T47D (cell line): ENCODE data around the gene ZNF132.

ENCODE experiments used
- DNase-seq, 2 experiments: peaks; one replicate each; pipeline versions ENCODE4 v3.0.0 to v3.0.0-alpha.2; 2011 to 2012; ENCODE audit warnings: low read depth in 1 of 2, low spot score in 1 of 2
- JUND ChIP-seq: IDR thresholded peaks from 2 replicates; pipeline ENCODE4 v1.6.1; 2012; ENCODE audit warnings: low read depth
- in situ Hi-C: cut with HindIII; loops from 2 replicates; pipeline ENCODE4 v1.10.0; 2016; ENCODE audit warnings: low sequenced_read_pairs, low pct_unique_long_range_greater_than_20kb

The ZNF132 gene

DNA sequence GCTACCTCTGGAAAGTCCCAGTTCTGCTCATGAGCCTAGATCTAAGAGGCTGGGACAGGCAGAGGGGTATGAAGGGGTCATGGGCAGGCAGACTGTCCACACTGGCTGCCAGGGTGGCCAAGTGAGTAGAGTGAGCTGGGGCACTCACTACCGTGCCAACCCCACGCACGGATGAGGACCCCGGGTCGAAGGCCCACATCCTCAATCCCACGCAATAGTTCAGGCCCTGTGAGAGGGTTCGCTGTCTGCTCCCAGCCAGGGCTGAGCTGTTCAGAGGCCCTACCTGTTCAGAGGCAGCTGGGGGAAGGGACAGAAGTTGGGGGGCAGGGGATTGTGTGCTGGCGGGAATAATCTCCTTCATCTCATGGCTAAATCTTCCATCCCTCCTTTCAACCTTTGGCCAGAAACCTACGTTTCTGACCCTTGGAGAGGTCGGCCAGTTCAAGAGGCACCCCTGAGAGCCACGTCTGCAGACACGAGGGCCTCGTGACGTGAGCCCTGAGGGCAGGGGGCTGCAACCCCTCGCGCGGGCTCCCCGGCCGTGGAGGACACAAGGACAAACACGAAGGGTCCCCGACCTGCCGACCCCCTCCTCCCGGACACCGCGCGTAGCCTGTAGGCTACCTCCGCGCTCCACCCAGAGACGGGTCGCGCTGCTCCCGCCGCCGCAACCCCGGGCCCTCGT is 53.9 kb downstream of the ZNF132 start:
- DNase-seq = no peak
- TF ChIP-seq JUND = no peak
- in situ Hi-C loops = no loop called here

DNA sequence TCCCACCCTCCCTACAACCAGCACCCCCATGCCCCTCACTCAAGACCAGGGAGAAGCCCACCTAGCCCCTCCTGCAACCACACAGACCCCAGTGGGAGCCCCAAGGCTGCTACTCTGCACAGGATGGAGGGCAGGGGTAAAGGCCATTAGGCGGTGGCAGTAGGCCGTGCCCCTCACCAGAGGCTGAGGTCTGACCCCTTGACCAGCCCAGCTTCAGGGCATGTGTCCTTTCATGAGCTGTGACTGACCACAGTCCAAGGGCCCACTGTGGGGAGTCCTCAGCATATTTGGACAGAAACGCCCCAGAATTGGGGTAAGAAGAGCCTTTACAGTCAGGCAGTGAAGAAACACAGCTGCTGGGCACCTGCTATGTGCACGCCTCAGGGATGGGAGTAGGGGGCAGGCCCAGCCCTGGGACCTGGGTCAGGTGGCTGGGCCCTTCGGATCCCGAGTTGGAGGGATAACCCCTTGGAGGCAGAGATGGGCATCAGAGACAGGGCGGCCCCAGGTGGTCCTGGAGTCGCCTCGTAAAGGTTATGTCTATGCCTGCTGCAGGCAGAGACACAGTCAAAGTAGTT is 54.6 kb downstream of the ZNF132 start:
- in situ Hi-C loops = no loop called here
- no peak for TF ChIP-seq JUND
- DNase-seq = no peak

GRCh38 chr19:58382997-58383603 is 56.9 kb downstream of the ZNF132 start:
- in situ Hi-C loops = no loop called here
- TF ChIP-seq JUND = no peak
- no peak for DNase-seq
